ENCODE results near the gene HEATR9. TPM values are rescaled to one million over a fixed set of nuclear protein-coding genes. Genes with fewer than 3 reads are reported as not detected.

The HEATR9 gene
- polyA plus RNA-seq, 2 of the 4 experiments (the other 2 are of a cell fraction), result not detected

- Histone ChIP-seq H3K4me3 (no peak overlapping the region), H3K4me2 (no peak overlapping the region), H3K4me1 (no peaks in the 10 kb centered on the region), H3K9me3 (no peaks in the 10 kb centered on the region), H3K27ac (no peak overlapping the region)
- ChIA-PET CTCF (interaction anchor here (0.5 to 5.1 kb wide), 29 partner anchors 8 to 300 kb away, joined by 3 to 41 read pairs (median 4); partner anchors contain the start of genes CCL5 and HEATR9), POLR2A (interaction anchor here (0.6 kb wide), 1 partner anchor 11 kb away, joined by 4 read pairs; no protein-coding TSS in a partner anchor)
- ATAC-seq (peak; percentile 87 to 91), FAIRE-seq (no peak), DNase-seq (ENCODE audit: low read depth in 1 of 2, low spot score in 1 of 2) (peak; percentile 67 to 81)
- WGBS (ENCODE audit: missing lambda C conversion rate), result 53% methylated on average over 7 of the region's 7 CpGs
- TF ChIP-seq JUN (IDR thresholded peaks at IDR 0.05), result 0 out of 5 replicates have a peak, but pooled peaks of 1 of the 2 experiments have one; percentile 18
- no peak for TF ChIP-seq JUNB (IDR thresholded peaks at IDR 0.05)
- TF ChIP-seq TP53 (CRISPR knock-in tag; IDR thresholded peaks at IDR 0.05), result no peak
- TF ChIP-seq CTCF (IDR thresholded peaks at IDR 0.05), result peak; percentile 91
- no peak; the same call in 1 of the 2 replicates for TF ChIP-seq HMGXB4 (CRISPR knock-in tag; IDR thresholded peaks at IDR 0.05; ENCODE audit: borderline replicate concordance)
- TF ChIP-seq POLR2A (IDR thresholded peaks at IDR 0.05; ENCODE audit: low read length), result no peak
- no peak for TF ChIP-seq RCOR1 (IDR thresholded peaks at IDR 0.05; ENCODE audit: low read depth, low read length)
- no peak for TF ChIP-seq FOSL2 (IDR thresholded peaks at IDR 0.05)
- TF ChIP-seq FOSL2 (CRISPR knock-in tag; IDR thresholded peaks at IDR 0.05), result no peak
- no peak for TF ChIP-seq REST (IDR thresholded peaks at IDR 0.05)
- no peak for TF ChIP-seq ELK1 (IDR thresholded peaks at IDR 0.05; ENCODE audit: low read depth, low read length)
- TF ChIP-seq BCL3 (IDR thresholded peaks at IDR 0.05), result no peak
- TF ChIP-seq HES2 (IDR thresholded peaks at IDR 0.05), result no peak
- no peak for TF ChIP-seq HEYL (CRISPR knock-in tag; IDR thresholded peaks at IDR 0.05)
- TF ChIP-seq SMC3 (IDR thresholded peaks at IDR 0.05), result peak; percentile 43
- peak; percentile 58 to 68; a peak in 4 of 5 replicates for TF ChIP-seq RAD21 (conservative IDR thresholded peaks at IDR 0.05 in 1 of 2, IDR thresholded peaks at IDR 0.05 in 1 of 2)
- no peak for TF ChIP-seq ZC3H11A (IDR thresholded peaks at IDR 0.05)
Measured at GRCh38 chr17:35849469-35850348, 19.0 kb downstream of the HEATR9 start.
